Neural crest cell (in vitro differentiated cells): Measurements from ENCODE around the gene TMPRSS6. TPM values are rescaled to one million over a fixed set of nuclear protein-coding genes. Genes with fewer than 3 reads are reported as not detected.

ENCODE experiments used
- DNase-seq: peaks from one replicate; pipeline ENCODE4 v3.0.0; 2021; ENCODE audit warnings: low read depth, mixed read lengths, low spot score
- H3K27ac Mint-ChIP-seq: one replicate; pipeline ENCODE4 v1.8.0; 2021; ENCODE audit warnings: mild to moderate bottlenecking, mixed read lengths; ENCODE audit not compliant: unreplicated experiment
- H3K27me3 Mint-ChIP-seq: 2 replicates; pipeline ENCODE4 v1.8.0; 2021; ENCODE audit warnings: low read depth, mild to moderate bottlenecking, mixed read lengths
- H3K36me3 Mint-ChIP-seq: 2 replicates; pipeline ENCODE4 v1.8.0; 2021; ENCODE audit warnings: low read depth, mild to moderate bottlenecking, mixed read lengths
- H3K4me1 Mint-ChIP-seq: 2 replicates; pipeline ENCODE4 v1.8.0; 2021; ENCODE audit warnings: mixed read lengths
- H3K4me3 Mint-ChIP-seq: one replicate; pipeline ENCODE4 v1.8.0; 2021; ENCODE audit warnings: mild to moderate bottlenecking, mixed read lengths
- H3K9me3 Mint-ChIP-seq: 2 replicates; pipeline ENCODE4 v1.8.0; 2021; ENCODE audit warnings: mixed read lengths
- total RNA-seq: library from RNA; stranded (reverse); gene quantifications from 2 replicates; pipeline ENCODE4 v1.2.1, GENCODE V29; 2021
- TF ChIP-seq, protein P1 (sequence below): fragments of 200-600 bp; sonication (generic); conservative IDR thresholded peaks from 2 replicates; pipeline ENCODE4 v1.5.0; 2021; ENCODE audit warnings: antibody characterized with exemption, mild to moderate bottlenecking

Gene TMPRSS6
- total RNA-seq, 1 donor from 2014 or later, result not detected

DNA sequence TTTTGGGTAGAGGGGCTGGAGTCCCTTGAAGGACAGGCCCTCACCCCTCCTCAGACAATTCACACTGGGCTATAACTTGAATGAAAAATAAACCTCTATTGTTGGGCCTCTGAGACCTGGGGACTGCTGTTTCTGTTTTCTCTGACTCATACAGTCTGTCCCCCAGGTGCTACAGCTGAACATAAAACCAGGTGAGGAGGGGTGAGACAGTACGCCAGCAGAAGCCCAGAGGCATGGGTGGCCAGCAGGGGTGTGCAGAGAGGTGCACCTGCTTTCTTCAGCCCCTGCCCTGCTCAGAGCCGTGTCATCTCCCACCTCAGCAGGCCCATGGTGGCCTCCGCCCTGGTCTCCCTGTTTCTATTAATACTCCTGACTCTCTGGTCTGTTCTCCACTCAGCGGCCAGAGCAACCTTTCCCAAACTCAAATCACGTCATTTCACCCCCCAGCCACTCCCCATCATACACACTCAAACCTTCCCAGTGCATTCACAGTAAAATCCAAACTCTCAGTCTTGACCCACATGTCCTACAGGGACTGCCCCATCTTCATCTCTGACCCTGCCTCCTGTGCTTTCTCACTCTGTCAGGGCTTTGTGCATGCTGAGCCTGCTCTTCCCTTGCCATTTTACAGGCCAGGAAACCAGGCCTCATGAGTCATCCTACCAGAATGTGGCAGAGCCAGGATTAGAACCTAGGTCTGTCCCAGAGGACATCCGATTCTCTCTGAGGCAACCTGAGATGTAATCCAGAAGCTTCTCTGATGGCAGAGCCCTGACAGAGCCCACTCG is 45.6 kb upstream of the TMPRSS6 start:
- no peak overlapping the region for H3K4me3 Mint-ChIP-seq
- H3K27me3 Mint-ChIP-seq, result peaks cover 19% of the 10 kb centered on the region
- DNase-seq, result no peak
- no peaks in the 10 kb centered on the region for H3K36me3 Mint-ChIP-seq
- peaks cover 2% of the 10 kb centered on the region for H3K4me1 Mint-ChIP-seq
- H3K9me3 Mint-ChIP-seq, result no peaks in the 10 kb centered on the region
- H3K27ac Mint-ChIP-seq, result no peak overlapping the region
- TF ChIP-seq, protein P1, sequence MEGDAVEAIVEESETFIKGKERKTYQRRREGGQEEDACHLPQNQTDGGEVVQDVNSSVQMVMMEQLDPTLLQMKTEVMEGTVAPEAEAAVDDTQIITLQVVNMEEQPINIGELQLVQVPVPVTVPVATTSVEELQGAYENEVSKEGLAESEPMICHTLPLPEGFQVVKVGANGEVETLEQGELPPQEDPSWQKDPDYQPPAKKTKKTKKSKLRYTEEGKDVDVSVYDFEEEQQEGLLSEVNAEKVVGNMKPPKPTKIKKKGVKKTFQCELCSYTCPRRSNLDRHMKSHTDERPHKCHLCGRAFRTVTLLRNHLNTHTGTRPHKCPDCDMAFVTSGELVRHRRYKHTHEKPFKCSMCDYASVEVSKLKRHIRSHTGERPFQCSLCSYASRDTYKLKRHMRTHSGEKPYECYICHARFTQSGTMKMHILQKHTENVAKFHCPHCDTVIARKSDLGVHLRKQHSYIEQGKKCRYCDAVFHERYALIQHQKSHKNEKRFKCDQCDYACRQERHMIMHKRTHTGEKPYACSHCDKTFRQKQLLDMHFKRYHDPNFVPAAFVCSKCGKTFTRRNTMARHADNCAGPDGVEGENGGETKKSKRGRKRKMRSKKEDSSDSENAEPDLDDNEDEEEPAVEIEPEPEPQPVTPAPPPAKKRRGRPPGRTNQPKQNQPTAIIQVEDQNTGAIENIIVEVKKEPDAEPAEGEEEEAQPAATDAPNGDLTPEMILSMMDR, result no peak

DNA sequence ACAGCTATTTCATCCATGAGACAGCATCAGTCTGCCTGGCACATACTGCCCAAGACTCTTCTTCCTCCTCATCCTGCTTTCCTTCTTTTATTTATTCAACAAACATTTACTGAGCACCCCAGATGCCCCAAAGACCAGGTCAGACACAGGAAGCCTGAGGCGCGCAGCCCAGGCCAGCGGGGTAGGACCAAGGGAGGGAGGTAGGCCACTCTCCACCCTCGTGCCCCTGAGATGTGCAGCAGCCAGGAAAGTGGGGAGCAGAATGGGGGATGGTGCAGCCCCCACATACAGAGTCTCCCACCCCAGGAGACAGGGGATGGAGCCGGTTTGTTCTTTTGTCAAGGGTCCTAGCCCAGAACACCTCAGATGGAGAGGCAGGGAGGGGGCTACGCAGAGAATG is 44.4 kb upstream of the TMPRSS6 start:
- peak overlapping the region; percentile 1 for H3K27ac Mint-ChIP-seq
- H3K4me1 Mint-ChIP-seq, result peaks cover 5% of the 10 kb centered on the region
- no peak for DNase-seq
- no peaks in the 10 kb centered on the region for H3K36me3 Mint-ChIP-seq
- H3K9me3 Mint-ChIP-seq, result no peaks in the 10 kb centered on the region
- peaks cover 13% of the 10 kb centered on the region for H3K27me3 Mint-ChIP-seq
- H3K4me3 Mint-ChIP-seq, result no peak overlapping the region
- TF ChIP-seq, protein P1, result no peak

DNA sequence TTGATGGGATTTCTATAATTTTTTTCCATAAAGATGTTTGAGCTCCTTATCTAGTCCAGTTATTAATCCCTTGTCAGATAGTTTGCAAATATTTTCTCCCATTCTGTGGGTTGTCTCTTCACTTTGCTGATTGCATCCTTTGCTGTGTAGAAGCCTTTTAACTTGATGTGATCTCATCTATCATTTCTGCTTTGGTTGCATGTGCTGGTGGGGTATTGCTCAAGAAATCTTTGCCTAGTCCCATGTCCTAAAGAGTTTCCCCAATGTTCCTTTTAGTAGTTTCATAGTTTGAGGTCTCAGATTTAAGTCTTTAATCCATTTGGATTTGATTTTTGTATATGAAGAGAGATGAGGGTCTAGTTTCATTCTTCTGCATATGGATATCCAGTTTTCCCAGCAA is 41.9 kb upstream of the TMPRSS6 start:
- no peaks in the 10 kb centered on the region for H3K27me3 Mint-ChIP-seq
- TF ChIP-seq, protein P1, result no peak
- H3K36me3 Mint-ChIP-seq, result no peaks in the 10 kb centered on the region
- H3K9me3 Mint-ChIP-seq, result no peaks in the 10 kb centered on the region
- no peak overlapping the region for H3K27ac Mint-ChIP-seq
- no peak overlapping the region for H3K4me3 Mint-ChIP-seq
- H3K4me1 Mint-ChIP-seq, result peaks cover 5% of the 10 kb centered on the region
- DNase-seq, result no peak

DNA sequence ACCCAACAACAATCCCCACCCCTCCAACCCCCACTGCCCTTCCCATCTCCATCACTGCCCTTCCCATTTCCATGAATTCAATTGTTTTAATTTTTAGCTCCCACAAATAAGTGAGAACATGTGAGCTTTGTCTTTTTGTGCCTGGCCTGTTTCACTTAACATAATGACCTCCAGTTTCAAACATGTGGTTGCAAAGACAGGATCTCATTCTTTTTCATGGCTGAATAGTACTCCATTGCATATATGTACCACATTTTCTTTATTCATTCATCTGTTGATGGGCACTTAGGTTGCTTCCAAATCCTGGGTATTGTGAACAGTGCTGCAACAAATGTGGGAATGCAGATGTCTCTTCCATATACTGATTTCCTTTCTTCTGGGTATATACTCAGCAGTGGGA is 41.2 kb upstream of the TMPRSS6 start:
- Mint-ChIP-seq H3K4me3 (no peak overlapping the region), H3K9me3 (no peaks in the 10 kb centered on the region), H3K4me1 (peaks cover 9% of the 10 kb centered on the region), H3K36me3 (no peaks in the 10 kb centered on the region), H3K27me3 (no peaks in the 10 kb centered on the region), H3K27ac (no peak overlapping the region)
- DNase-seq, result no peak
- TF ChIP-seq, protein P1, result no peak

DNA sequence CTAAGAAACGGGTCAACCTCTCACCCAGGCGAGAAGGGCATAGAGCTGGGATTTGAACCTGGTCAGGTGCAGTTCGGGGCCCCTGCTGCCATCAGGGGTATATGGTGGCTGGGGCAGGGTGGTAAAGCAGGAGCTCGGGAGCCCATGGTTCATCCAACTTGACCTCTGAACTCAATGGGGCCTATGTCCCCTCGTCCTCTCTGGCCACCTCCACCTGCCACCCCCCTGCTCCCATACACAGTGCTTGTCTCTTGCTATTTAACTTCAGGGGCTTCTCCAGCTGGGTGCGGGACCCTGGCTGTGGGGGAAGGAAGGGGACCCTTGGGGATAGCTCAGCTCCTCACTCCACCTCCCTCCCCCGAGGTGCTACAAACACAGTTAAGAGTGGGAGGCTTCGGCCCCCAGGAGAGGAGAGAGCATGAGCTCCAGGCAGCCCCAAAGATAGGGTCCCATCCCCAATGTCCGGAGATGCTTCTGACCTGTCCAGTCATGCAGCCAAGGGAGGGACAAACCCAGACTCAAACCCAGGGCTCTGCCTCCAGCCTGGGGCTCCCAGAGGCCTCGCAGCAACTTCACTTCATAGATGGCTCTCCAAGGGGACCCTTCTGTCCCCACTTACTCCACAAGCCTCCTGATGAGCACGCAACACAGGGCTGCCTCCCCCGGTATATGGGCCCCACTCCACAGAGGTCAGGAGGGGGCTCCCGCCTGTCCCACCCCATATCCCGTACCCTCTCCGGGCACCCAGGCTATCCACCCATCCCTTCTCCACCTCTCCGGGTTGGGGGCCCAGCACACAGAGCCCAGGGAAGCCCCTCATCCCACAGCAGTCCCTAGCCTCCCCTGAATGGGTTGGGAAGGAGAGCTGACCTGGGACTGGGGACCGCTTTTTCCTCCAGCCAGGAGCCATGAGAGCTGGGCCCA is 39.5 kb upstream of the TMPRSS6 start:
- H3K4me1 Mint-ChIP-seq, result peaks cover 9% of the 10 kb centered on the region
- no peak for DNase-seq
- H3K27me3 Mint-ChIP-seq, result no peaks in the 10 kb centered on the region
- no peaks in the 10 kb centered on the region for H3K36me3 Mint-ChIP-seq
- H3K9me3 Mint-ChIP-seq, result no peaks in the 10 kb centered on the region
- no peak overlapping the region for H3K27ac Mint-ChIP-seq
- H3K4me3 Mint-ChIP-seq, result no peak overlapping the region
- TF ChIP-seq, protein P1, result no peak
